Measurements from ENCODE around the gene FMO2.

DNA sequence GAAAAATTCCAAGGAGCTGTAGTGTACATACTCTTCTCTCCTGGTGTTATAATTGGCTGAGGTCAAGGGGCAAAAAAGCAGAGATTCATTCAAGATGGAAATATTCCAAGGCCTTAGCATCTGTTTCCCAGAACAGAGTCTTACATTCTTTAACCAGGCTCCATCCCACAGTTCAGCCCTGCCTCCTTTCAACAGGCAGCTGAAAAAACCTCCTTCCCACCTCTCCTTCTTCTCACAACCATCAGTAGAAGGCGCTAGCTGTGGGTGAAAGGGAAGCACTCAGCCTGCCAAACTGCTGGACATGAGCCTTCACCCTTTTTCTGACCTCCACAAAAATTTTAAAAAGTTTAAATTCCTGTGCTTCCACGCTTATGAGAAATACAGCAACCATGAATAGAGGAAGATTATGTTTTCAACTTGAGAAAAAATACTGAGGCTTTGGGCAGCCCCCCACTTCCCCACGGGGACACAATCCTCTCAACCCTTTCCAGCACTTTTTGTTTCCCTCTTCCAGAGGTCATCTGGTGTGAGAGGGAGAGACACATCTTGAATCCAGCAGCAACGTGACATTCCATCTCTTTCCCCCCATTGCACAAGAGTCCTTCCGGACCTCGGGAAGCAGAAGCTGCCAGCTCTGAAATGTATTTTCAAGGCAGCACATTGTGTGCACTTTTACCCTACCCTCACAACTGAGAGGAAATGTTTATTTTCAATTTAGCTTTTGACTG lies 43.2 kb upstream of the FMO2 start:
- TF ChIP-seq, protein P1, sequence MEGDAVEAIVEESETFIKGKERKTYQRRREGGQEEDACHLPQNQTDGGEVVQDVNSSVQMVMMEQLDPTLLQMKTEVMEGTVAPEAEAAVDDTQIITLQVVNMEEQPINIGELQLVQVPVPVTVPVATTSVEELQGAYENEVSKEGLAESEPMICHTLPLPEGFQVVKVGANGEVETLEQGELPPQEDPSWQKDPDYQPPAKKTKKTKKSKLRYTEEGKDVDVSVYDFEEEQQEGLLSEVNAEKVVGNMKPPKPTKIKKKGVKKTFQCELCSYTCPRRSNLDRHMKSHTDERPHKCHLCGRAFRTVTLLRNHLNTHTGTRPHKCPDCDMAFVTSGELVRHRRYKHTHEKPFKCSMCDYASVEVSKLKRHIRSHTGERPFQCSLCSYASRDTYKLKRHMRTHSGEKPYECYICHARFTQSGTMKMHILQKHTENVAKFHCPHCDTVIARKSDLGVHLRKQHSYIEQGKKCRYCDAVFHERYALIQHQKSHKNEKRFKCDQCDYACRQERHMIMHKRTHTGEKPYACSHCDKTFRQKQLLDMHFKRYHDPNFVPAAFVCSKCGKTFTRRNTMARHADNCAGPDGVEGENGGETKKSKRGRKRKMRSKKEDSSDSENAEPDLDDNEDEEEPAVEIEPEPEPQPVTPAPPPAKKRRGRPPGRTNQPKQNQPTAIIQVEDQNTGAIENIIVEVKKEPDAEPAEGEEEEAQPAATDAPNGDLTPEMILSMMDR (optimal IDR thresholded peaks at IDR 0.05 in 1 of 3, IDR thresholded peaks at IDR 0.05 in 1 of 3, conservative IDR thresholded peaks at IDR 0.05 in 1 of 3; ENCODE audit: extremely low read depth in 1 of 3, insufficient read depth in 2 of 3, low read length in 3 of 3): peak in 1 of 3 experiments; percentile 14
- no peak for TF ChIP-seq EZH2 (IDR thresholded peaks at IDR 0.05; ENCODE audit: low read length)
